ENCODE measurements around the gene GBA2. TPM values are rescaled to one million over a fixed set of nuclear protein-coding genes. Genes with fewer than 3 reads are reported as not detected.
A peak's percentile ranks its signal among the peaks of the same experiment; 100 is the strongest.

The GBA2 gene
- polyA plus RNA-seq, 3 donors = 18.1 to 130 (median 26.4) TPM

DNA sequence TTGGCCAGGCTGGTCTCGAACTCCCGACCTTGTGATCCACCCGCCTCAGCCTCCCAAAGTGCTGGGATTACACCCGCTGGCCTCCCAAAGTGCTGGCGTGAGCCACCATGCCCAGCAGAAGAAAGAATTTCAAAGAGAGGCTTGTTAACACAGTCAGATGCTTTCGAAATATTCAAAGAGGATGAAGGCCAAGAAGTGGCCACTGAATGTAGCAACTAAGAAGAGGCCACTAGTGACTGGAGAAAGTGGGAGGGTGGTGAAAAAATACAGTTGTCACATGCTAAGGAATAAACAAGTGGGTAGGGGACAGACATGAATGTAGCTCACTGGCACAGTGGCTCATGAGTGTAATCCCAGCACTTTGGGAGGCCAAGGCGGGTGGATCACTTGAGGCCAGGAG is 46.3 kb downstream of the GBA2 start:
- no peak for DNase-seq
- peaks cover 0 to 51% of the 10 kb centered on the region in 2 donors for H3K36me3 Mint-ChIP-seq
- TF ChIP-seq, protein P1, sequence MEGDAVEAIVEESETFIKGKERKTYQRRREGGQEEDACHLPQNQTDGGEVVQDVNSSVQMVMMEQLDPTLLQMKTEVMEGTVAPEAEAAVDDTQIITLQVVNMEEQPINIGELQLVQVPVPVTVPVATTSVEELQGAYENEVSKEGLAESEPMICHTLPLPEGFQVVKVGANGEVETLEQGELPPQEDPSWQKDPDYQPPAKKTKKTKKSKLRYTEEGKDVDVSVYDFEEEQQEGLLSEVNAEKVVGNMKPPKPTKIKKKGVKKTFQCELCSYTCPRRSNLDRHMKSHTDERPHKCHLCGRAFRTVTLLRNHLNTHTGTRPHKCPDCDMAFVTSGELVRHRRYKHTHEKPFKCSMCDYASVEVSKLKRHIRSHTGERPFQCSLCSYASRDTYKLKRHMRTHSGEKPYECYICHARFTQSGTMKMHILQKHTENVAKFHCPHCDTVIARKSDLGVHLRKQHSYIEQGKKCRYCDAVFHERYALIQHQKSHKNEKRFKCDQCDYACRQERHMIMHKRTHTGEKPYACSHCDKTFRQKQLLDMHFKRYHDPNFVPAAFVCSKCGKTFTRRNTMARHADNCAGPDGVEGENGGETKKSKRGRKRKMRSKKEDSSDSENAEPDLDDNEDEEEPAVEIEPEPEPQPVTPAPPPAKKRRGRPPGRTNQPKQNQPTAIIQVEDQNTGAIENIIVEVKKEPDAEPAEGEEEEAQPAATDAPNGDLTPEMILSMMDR (IDR thresholded peaks at IDR 0.05) = no peak
- H3K4me2 ChIP-seq (replicated peaks; ENCODE audit: extremely low read depth, low read length, poor library complexity, severe bottlenecking) = no peak overlapping the region
- no peaks in the 10 kb centered on the region for H3K4me1 Mint-ChIP-seq
- H3K79me2 ChIP-seq (ENCODE audit: insufficient read depth, low read length) = no peaks in the 10 kb centered on the region
- intact Hi-C loops (cut with micrococcal nuclease) = no loop called here
- H3K27me3 Mint-ChIP-seq (ENCODE audit: low read depth in 3 of 3) = no peaks in the 10 kb centered on the region
- H3K9me3 Mint-ChIP-seq = peaks cover 0 to 2% (median 0%) of the 10 kb centered on the region in 7 donors
- H2AFZ ChIP-seq (ENCODE audit: insufficient read depth, low read depth, low read length, poor library complexity, severe bottlenecking) = no peak overlapping the region
- no peak overlapping the region for H3K9ac ChIP-seq (ENCODE audit: insufficient read depth, low read length, poor library complexity, severe bottlenecking)
- 100% methylated on average over 6 of the region's 7 CpGs for WGBS (ENCODE audit: insufficient coverage)
- H3K4me3 ChIP-seq (replicated peaks in 1 of 3; ENCODE audit: low read depth in 2 of 3, low read length in 3 of 3) = no peak overlapping the region
- H3K27me3 ChIP-seq (ENCODE audit: control insufficient read depth in 2 of 2, insufficient read depth in 2 of 2, low read length in 2 of 2) = no peaks in the 10 kb centered on the region
- no peaks in the 10 kb centered on the region for H3K9me3 ChIP-seq (replicated peaks in 1 of 2; ENCODE audit: control insufficient read depth in 1 of 2, insufficient read depth in 1 of 2, low read length in 2 of 2)
- H3K4me1 ChIP-seq (ENCODE audit: control insufficient read depth in 1 of 2, insufficient read depth in 2 of 2, low read length in 2 of 2) = no peaks in the 10 kb centered on the region
- H3K36me3 ChIP-seq (replicated peaks in 1 of 2; ENCODE audit: control insufficient read depth in 1 of 2, insufficient read depth in 2 of 2, low read length in 2 of 2) = peaks cover 98 to 100% of the 10 kb centered on the region in 2 donors
- no peak overlapping the region for H3K4me3 Mint-ChIP-seq
- H4K20me1 ChIP-seq (ENCODE audit: insufficient read depth, low read length) = peaks cover 100% of the 10 kb centered on the region
- H3K27ac ChIP-seq (ENCODE audit: low read depth in 1 of 2, low read length in 2 of 2) = peak overlapping the region in 1 of 2 donors; percentile 26
- H3K27ac Mint-ChIP-seq = peak overlapping the region in 3 of 7 donors; percentile 14 to 37 (median 18)

DNA sequence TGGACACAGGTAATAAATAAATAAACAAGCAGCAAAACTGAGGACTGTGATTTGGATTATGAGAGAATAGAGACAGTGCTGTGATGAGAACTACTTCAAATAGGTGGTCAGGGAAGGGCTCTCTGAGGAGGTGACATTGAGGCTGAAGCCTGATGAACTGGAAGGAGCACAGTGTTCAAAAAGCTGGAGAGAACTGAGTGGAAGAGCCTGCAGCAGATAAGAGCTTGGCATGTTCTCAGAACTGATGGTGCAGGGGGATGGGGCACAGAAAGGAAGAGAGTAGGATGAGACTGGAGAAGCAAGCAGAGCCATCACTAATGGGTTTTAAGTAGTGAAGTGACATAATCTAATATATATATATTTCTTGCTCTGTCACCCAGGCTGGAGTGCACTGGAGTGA is 48.1 kb downstream of the GBA2 start:
- Histone ChIP-seq H4K20me1 (ENCODE audit: insufficient read depth, low read length) (peaks cover 100% of the 10 kb centered on the region), H3K9ac (ENCODE audit: insufficient read depth, low read length, poor library complexity, severe bottlenecking) (no peak overlapping the region), H3K79me2 (ENCODE audit: insufficient read depth, low read length) (no peaks in the 10 kb centered on the region), H3K27me3 (ENCODE audit: control insufficient read depth in 2 of 2, insufficient read depth in 2 of 2, low read length in 2 of 2) (no peaks in the 10 kb centered on the region), H3K27ac (ENCODE audit: low read depth in 1 of 2, low read length in 2 of 2) (no peak overlapping the region), H3K4me2 (replicated peaks; ENCODE audit: extremely low read depth, low read length, poor library complexity, severe bottlenecking) (no peak overlapping the region), H3K36me3 (replicated peaks in 1 of 2; ENCODE audit: control insufficient read depth in 1 of 2, insufficient read depth in 2 of 2, low read length in 2 of 2) (peaks cover 98 to 100% of the 10 kb centered on the region in 2 donors), H3K4me3 (replicated peaks in 1 of 3; ENCODE audit: low read depth in 2 of 3, low read length in 3 of 3) (no peak overlapping the region), H3K4me1 (ENCODE audit: control insufficient read depth in 1 of 2, insufficient read depth in 2 of 2, low read length in 2 of 2) (no peaks in the 10 kb centered on the region), H2AFZ (ENCODE audit: insufficient read depth, low read depth, low read length, poor library complexity, severe bottlenecking) (no peak overlapping the region), H3K9me3 (replicated peaks in 1 of 2; ENCODE audit: control insufficient read depth in 1 of 2, insufficient read depth in 1 of 2, low read length in 2 of 2) (no peaks in the 10 kb centered on the region)
- DNase-seq = no peak
- Mint-ChIP-seq H3K27ac (no peak overlapping the region), H3K4me3 (no peak overlapping the region), H3K36me3 (peaks cover 0 to 33% of the 10 kb centered on the region in 2 donors), H3K4me1 (no peaks in the 10 kb centered on the region), H3K27me3 (ENCODE audit: low read depth in 3 of 3) (no peaks in the 10 kb centered on the region), H3K9me3 (peaks cover 0 to 2% (median 0%) of the 10 kb centered on the region in 7 donors)
- intact Hi-C loops (cut with micrococcal nuclease) = no loop called here
- TF ChIP-seq, protein P1 (IDR thresholded peaks at IDR 0.05) = no peak

Measured in CD14-positive monocyte (primary cell).